GM20431 (cell line): ENCODE results near the gene EEF1A2.
"Not testable (repeated sequence)": the region's sequence is repeated elsewhere in the genome, so short reads cannot be mapped to it uniquely, and the experiment has no call there.

Source experiments
- in situ Hi-C: fragments of 300-500 bp; cut with MseI, MboI; formaldehyde crosslinking; loops from one replicate; pipeline ENCODE4 v1.15.0; 2020; ENCODE audit warnings: low sequenced_read_pairs; ENCODE audit not compliant: unreplicated experiment

The EEF1A2 gene

GRCh38 chr20:63491078-63491477 lies 7.8 kb downstream of the EEF1A2 start:
- in situ Hi-C loops = no loop called here

GRCh38 chr20:63490416-63490815 lies 8.5 kb downstream of the EEF1A2 start:
- in situ Hi-C loops = no loop called here

GRCh38 chr20:63488315-63489251 lies 10.3 kb downstream of the EEF1A2 start:
- in situ Hi-C loops = no loop called here

- in situ Hi-C loops = no loop called here
Observed at GRCh38 chr20:63487781-63488241, 11.1 kb downstream of the EEF1A2 start.

GRCh38 chr20:63487116-63487764 lies 11.6 kb downstream of the EEF1A2 start:
- in situ Hi-C loops = no loop called here

GRCh38 chr20:63486300-63486855 lies 12.5 kb downstream of the EEF1A2 start:
- in situ Hi-C loops = no loop called here

GRCh38 chr20:63484651-63485403 lies 14.1 kb downstream of the EEF1A2 start:
- in situ Hi-C loops = no loop called here

- in situ Hi-C loops = no loop called here
Observed at GRCh38 chr20:63484236-63484635, 14.6 kb downstream of the EEF1A2 start.

- in situ Hi-C loops = no loop called here
Observed at GRCh38 chr20:63483834-63484233, 15.0 kb downstream of the EEF1A2 start.

GRCh38 chr20:63482021-63482587 lies 16.8 kb downstream of the EEF1A2 start:
- in situ Hi-C loops = no loop called here

- in situ Hi-C loops = no loop called here
Observed at GRCh38 chr20:63481503-63481902, 17.4 kb downstream of the EEF1A2 start.

GRCh38 chr20:63479695-63480419 lies 19.0 kb downstream of the EEF1A2 start:
- in situ Hi-C loops = not testable (repeated sequence)

- in situ Hi-C loops = no loop called here
Observed at GRCh38 chr20:63478346-63479302, 20.3 kb downstream of the EEF1A2 start.

- in situ Hi-C loops = no loop called here
Observed at GRCh38 chr20:63477944-63478343, 20.9 kb downstream of the EEF1A2 start.

GRCh38 chr20:63477061-63477616 lies 21.7 kb downstream of the EEF1A2 start:
- in situ Hi-C loops = no loop called here

GRCh38 chr20:63475209-63475608 lies 23.7 kb downstream of the EEF1A2 start:
- in situ Hi-C loops = no loop called here

GRCh38 chr20:63473555-63474449 lies 25.1 kb downstream of the EEF1A2 start:
- in situ Hi-C loops = no loop called here
